Thoracic aorta (tissue), 2 donors: ENCODE measurements around the gene DEFB129. TPM values are rescaled to one million over a fixed set of nuclear protein-coding genes. Genes with fewer than 3 reads are reported as not detected.
A peak's percentile ranks its signal among the peaks of the same experiment; 100 is the strongest.
"Not testable (repeated sequence)": the region's sequence is repeated elsewhere in the genome, so short reads cannot be mapped to it uniquely, and the experiment has no call there.

ENCODE experiments used
- ATAC-seq: fragments of 150-250 bp; one replicate; pipeline ENCODE4 v1.8.0; 2017; ENCODE audit warnings: low read depth; ENCODE audit not compliant: insufficient number of reproducible peaks, low FRiP score
- DNase-seq: peaks from one replicate; pipeline ENCODE4 v3.0.0-alpha.2; 2020; ENCODE audit warnings: low spot score
- H3K27ac ChIP-seq, 2 donors: fragments of 200-600 bp; sonication (generic); 1 replicate in 1 of 2; 2 replicates in 1 of 2; pipeline ENCODE4 v1.5.1; 2016; ENCODE audit warnings: mild to moderate bottlenecking in 2 of 2, moderate library complexity in 2 of 2
- H3K27me3 ChIP-seq: fragments of 200-600 bp; sonication (generic); replicated peaks from 2 replicates; pipeline ENCODE4 v1.6.0; 2016; ENCODE audit warnings: mild to moderate bottlenecking; ENCODE audit not compliant: insufficient read depth
- H3K36me3 ChIP-seq: fragments of 200-600 bp; sonication (generic); one replicate; pipeline ENCODE4 v1.5.1; 2016
- H3K4me1 ChIP-seq, 2 donors: fragments of 200-600 bp; sonication (generic); 1 replicate in 1 of 2; 2 replicates in 1 of 2; pipeline versions ENCODE4 v1.5.1 to v1.6.0; 2016; ENCODE audit warnings: low read depth in 2 of 2, mild to moderate bottlenecking in 1 of 2; ENCODE audit not compliant: control insufficient read depth in 1 of 2
- H3K4me3 ChIP-seq: fragments of 200-600 bp; sonication (generic); 2 replicates; pipeline ENCODE4 v1.5.1; 2016; ENCODE audit warnings: mild to moderate bottlenecking
- H3K9me3 ChIP-seq: fragments of 200-600 bp; sonication (generic); 2 replicates; pipeline ENCODE4 v1.5.1; 2016
- CTCF ChIP-seq: fragments of 200-600 bp; sonication (generic); IDR thresholded peaks from one replicate; pipeline ENCODE4 v1.5.1; 2019; ENCODE audit warnings: antibody characterized with exemption
- total RNA-seq, 2 donors: library from RNA; depleted of rRNA; stranded (reverse); fragments of >200 nt; gene quantifications; one replicate each; pipeline versions ENCODE4 v1.1.0 to v1.2.3, GENCODE V29; 2016

DEFB129 gene
- total RNA-seq, 2 donors from 2014 or later: not detected

GRCh38 chr20:199996-200395 is 27.1 kb upstream of the DEFB129 start:
- TF ChIP-seq CTCF: no peak
- Histone ChIP-seq H3K27me3 (no peaks in the 10 kb centered on the region), H3K9me3 (no peaks in the 10 kb centered on the region), H3K4me1 (no peaks in the 10 kb centered on the region), H3K4me3 (no peak overlapping the region), H3K27ac (no peak overlapping the region), H3K36me3 (no peaks in the 10 kb centered on the region)
- ATAC-seq (no peak), DNase-seq (no peak)

DNA sequence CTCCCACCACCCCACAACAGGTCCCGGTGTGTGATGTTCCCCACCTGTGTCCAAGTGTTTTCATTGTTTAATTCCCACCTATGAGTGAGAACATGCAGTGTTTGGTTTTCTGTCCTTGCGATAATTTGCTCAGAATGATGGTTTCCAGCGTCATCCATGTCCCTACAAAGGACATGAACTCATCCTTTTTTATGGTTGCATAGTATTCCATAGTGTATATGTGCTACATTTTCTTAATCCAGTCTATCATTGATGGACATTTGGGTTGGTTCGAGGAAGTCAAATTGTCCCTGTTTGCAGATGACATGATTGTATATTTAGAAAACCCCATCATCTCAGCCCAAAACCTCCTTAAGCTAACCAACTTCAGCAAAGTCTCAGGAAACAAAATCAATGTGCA is 23.4 kb upstream of the DEFB129 start:
- H3K36me3 ChIP-seq, H3K27me3 ChIP-seq, H3K4me1 ChIP-seq, H3K9me3 ChIP-seq, DNase-seq, ATAC-seq, H3K4me3 ChIP-seq, H3K27ac ChIP-seq: not testable (repeated sequence)

GRCh38 chr20:208942-209566 is 18.0 kb upstream of the DEFB129 start:
- H3K27ac ChIP-seq: no peak overlapping the region
- DNase-seq (no peak), ATAC-seq (no peak)

DNA sequence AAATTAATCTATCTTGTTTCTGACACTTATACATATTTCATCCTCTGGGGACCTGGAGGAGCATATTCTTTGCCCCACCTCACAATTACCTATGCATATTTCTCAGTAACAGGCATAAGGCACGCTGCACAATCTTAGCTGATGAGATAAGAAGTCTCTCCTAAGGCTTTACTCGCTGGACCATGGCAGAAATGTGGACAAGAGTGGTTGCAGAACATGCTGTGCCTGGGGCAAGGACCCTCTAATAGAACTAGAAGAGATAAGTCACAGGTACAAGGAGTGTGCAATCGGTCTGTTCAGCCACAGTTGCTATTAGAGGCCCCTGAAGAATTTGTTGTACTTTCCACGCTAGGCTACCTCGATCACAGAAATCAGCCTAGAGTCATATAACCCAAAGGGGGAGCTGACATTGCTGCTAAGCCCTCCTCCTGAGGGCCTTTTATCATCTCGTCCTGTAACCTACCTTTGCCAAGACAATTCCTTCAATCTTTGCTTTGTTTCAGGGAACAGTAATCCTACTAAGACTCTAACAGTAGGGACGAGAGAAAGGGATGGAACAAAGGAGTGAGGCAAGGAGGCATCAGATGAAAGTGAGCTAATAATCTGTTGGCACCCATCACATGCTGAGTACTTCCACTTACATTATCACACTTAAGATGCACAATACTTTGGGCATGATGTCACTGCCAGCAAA is 16.1 kb upstream of the DEFB129 start:
- Histone ChIP-seq H3K36me3 (no peaks in the 10 kb centered on the region), H3K4me3 (no peak overlapping the region), H3K9me3 (no peaks in the 10 kb centered on the region), H3K27me3 (no peaks in the 10 kb centered on the region), H3K4me1 (no peaks in the 10 kb centered on the region), H3K27ac (no peak overlapping the region)
- DNase-seq (no peak), ATAC-seq (no peak)
- TF ChIP-seq CTCF: no peak

More at GRCh38 chr20:208942-209566, 18.0 kb upstream of the DEFB129 start:
- H3K36me3 ChIP-seq: no peaks in the 10 kb centered on the region
- no peaks in the 10 kb centered on the region for H3K9me3 ChIP-seq
- H3K4me3 ChIP-seq: no peak overlapping the region
- no peaks in the 10 kb centered on the region for H3K27me3 ChIP-seq
- H3K4me1 ChIP-seq: no peaks in the 10 kb centered on the region
- peak; percentile 23 for TF ChIP-seq CTCF

DNA sequence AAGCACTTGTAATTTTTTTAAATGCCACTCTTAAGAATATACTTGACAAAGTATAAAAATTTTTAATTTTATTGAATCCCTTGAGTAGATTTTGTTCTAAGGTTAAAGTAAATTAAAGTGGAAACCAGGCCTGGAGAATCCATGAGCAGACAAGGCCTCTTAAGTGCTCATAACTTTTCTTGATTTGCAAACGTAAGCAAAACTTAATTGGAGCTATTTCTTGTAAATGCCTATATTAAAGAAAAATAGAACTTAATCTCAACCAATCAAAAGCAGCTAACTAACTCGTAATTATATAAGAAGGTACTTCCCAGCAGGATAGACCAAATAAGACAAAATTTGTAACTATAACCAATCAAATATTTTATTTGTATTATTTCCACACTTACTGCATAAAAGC is 12.7 kb upstream of the DEFB129 start:
- ATAC-seq (no peak), DNase-seq (no peak)
- TF ChIP-seq CTCF: no peak
- H3K27me3 ChIP-seq: no peaks in the 10 kb centered on the region
- no peaks in the 10 kb centered on the region for H3K4me1 ChIP-seq
- no peaks in the 10 kb centered on the region for H3K36me3 ChIP-seq
- H3K27ac ChIP-seq: no peak overlapping the region
- no peaks in the 10 kb centered on the region for H3K9me3 ChIP-seq
- H3K4me3 ChIP-seq: no peak overlapping the region
